Hypothalamus (tissue), 51 donors: Measurements from ENCODE around the gene SLC6A4.
A peak's percentile ranks its signal among the peaks of the same experiment; 100 is the strongest.

Experiments used
- DNase-seq, 51 donors: peaks; one replicate each; lab custom pipeline; 2025; lab: John Stamatoyannopoulos, UW

SLC6A4 gene

DNA sequence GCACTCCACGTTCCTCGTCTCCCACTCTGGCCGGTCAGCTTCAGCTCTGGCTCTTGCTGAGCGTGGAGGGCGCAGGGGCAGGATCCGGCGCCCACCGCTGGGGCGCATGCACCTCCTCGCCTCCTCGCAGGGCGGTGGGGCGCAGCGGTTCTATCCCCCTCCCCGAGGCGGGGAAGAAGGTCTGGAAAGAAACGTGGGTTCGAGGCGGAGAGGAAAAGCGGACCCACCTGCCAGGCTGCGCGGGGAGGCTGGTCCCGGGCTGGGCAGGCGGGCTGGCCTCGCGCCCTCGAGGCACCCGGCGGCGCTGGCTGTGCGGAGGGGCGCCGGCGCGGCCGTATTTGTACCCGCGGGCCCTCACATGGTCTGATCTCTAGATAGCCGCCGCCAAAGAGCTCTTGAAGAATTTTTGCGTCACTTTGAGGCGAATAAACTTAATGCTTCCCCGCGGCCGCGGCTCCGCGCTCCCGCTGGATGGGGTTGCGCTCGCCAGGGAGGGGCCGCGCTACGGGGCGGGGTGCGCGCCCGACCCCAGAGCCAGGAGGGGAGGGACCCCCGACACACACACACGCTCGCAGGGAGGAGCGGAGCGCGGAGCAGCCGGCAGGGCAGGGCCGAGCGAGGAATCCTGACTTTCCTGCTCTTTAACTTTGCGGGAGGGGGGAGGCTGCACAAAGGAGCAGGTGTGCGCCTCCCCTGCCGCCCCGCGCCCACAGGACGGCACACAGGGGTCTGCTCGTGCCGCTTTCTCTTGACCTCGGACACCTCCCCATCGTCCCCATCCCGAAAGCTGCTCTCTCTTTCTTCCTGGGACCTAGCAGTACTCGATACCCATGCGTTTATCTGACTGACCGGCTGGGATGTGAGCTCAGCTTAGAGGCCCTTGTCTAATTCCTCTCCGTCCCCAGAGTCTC, at the start of gene SLC6A4:
Gene SLC6A4 (minus strand): TSS at position 312 of the 911 bp plus-strand sequence. CDS start 13,739 bp downstream, outside the sequence.
- no peak for DNase-seq

DNA sequence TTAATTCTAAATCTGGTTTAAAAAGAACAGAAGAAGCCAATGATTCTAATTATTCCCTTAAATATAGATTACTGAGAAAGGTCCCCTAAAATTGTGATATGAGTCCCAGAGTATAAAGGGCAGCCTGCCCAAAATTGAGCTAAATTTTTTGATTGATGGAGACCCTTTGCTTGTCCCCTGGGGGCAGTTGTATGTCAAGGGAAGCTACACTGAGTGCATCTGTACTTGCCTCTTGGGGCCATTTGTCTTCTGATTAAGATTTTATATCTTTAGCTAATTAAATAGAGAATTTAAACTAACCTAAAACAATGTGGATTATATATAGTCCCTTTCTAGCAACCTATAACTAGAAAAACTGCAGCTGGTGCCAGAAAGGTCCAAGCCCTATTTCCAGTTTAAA, 43.7 kb upstream of the SLC6A4 start:
- DNase-seq = no peak

DNA sequence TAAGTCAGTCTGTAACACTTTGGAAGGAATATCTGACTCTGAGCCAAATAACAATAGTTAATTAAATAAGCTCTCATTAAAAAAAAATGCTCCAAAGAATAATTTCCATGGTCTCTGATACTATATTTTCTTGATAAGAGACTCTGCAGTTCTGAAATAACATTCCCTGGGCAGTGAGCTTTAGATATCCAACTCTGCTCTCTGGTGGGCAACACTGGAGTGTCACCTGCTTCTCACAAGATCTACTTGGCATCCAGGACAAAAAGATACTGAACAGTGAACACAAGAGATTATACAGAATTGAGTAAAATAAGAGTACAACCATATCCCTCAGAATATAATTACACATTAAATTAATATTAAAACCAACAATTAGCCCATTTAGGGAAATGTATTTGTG, 42.5 kb upstream of the SLC6A4 start:
- peak in 5 of 51 donors; percentile 0 to 5 (median 2) for DNase-seq

DNA sequence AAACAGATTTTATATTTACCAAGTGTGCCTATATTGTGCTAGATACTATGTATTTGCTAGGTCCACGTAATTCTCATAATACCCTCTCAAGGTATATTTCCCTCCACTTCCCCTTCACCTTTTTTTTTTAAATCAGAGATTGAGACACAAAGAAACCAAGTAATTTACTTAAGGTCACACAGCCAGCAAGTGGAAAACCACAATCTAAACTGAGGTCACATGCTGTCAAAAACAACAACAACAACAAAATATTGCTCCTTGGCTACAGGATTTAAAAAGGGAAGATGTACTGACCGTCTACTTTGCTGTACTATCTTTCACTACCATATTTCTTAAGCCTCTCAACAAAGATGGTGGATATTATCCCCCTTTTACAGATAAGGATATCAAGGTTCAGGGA, 40.4 kb upstream of the SLC6A4 start:
- DNase-seq = no peak

DNA sequence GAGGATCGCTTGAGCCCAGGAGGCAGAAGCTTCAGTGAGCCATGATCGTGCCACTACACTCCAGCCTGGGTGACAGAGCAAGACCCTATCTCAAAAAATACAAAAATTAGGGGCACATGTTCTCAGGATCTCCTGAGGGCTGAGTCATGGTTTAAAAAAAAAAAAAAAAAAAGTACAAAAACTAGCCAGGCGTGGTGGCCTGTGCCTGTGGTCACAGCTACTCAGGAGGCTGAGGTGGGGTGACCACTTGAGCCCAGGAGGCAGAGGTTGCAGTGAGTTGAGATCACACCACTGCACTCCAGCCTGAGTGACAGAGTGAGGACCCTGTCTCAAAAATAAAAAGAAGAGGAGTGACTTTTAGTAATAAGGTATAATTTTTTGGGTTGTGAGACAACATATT, 39.4 kb upstream of the SLC6A4 start:
- DNase-seq = no peak

DNA sequence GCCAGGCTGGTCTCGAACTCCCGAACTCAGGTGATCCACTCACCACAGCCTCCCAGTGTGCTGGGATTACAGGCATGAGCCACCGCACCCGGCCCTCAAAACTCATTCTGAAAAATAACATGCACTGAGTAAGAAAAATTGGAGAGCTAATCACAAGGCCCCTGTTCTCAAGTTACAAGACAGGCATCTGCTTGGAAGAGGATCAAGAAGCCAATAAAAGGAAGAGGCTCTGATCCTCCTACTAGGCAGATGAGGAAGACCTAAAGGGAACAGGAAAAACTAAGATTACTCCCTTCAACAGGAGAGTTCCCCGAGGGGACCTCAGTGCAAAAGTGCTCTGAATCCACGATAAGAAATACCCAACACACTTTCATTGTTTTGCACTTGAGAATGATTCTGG, 37.9 kb upstream of the SLC6A4 start:
- no peak for DNase-seq

DNA sequence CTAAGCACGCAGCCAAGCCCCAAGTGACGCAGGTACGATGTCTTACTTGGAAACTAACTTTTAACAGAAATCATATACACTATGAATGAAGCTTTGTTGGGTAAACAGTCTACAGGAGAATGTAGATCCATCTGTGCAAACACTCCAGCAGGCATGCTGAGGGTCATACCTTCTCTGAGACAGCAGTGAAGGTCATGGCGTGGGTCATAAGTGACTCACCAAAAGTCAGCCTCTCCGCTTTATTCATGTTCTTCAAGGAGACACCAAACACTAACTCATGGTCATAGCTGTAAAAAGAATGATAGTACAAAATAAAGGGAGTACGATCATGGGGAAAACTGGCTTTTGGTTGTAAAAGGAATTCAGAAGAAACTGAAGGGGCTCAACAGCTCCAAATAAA, 35.6 kb upstream of the SLC6A4 start:
- DNase-seq = no peak

DNA sequence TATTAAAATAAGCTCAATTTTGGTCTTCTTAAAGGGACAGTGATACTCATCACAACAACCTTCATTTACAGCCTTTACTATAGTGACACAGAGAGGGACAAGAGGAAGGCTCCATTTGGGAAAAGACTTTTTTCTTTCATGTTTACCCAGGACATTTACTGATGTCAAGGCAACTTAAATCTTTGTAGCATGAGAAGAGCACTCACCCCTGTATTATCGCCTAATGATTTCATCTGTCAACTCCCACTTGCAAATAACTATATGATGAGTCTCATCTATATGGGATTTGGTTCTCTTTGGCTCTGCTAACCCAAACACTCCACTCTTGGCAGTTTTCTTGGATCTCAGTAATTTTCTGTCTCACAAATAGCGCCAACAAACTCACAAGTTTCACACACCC, 32.1 kb upstream of the SLC6A4 start:
- DNase-seq = no peak

DNA sequence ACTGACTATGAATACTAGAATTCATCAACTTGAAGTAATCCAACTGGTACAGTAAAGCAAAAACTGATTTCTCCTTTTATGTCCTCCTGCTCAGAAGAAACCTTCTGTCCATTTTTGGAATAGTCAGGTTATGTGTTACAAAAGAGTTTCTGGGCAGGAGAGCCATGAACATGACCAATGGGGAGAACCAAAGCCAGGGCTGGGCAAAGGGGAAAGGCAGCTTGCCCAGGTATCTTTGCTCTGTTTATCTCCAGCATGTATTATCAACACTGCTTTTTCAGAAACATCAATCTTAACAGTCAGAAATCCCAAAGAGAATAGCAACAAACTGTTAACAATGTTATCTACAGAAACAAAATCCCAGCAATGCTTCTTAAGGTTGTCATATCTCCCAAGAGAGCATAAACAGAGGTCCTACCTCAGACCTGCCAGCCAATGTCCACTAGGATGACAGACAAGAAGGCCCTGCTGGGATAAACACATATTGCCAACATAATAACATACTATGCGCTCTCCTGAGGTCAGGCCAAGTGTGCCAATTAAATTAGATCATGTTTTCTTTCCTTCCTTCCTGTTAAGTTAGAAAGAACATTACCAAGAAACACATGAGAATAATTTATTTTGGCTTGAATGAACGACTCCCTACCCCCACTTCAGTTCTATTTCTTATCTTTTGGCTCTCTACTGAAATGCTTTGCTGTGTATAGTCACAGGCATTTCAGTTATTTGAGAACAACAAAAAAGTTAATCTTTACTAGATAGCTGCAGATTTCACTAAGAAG, 28.2 kb upstream of the SLC6A4 start:
- no peak for DNase-seq

DNA sequence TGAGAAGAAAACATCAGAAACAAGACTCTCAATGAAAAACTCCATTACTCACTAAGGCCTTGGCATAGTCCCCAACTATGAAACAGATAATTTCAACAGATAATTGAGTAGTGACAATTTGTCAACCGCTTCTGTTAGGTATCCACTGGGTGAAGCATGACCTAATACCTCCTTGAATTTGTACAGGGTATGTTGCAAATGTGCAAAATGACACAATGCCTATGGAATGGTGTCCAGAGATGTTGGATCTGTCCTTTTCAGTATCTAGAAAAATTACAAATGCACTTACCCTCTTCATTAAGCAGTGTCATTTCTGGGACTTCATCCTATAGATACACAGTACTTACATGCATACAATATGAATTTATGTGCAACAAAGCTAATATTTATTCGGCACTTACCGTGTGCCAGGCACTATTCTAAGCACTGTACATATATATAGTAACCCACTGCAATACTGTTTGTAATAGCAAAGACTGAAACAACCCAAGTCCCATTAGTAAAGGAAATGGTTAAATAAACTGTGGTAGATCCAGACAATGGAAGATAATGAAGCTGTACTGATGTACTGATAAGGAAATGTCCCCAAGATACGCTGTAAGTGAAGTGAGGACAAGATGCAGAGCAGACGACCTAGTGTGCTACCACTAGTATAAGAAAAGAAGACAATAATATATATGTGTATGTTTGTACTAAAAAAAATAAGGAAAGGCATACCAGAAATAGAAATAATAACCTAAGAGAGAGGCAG, 21.4 kb upstream of the SLC6A4 start:
- no peak for DNase-seq

DNA sequence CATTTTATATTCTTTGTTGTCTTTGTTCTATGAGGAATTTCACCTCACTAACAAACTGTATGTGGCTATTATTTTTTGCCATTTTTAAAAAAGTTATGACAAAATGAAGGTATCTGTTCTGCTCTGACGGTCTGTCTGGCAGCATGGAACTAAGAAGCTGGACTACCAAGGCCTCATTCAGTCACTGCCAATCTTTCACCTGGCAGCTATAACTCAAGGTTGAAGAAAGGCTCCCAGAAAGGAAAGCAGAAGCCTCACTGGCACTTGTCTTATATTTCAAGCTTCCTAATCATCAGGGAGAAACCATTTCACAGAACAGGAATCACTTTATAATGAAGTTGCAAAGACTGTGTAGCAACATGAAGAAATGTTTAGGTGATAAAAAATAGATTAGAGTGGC, 18.7 kb upstream of the SLC6A4 start:
- no peak for DNase-seq

DNA sequence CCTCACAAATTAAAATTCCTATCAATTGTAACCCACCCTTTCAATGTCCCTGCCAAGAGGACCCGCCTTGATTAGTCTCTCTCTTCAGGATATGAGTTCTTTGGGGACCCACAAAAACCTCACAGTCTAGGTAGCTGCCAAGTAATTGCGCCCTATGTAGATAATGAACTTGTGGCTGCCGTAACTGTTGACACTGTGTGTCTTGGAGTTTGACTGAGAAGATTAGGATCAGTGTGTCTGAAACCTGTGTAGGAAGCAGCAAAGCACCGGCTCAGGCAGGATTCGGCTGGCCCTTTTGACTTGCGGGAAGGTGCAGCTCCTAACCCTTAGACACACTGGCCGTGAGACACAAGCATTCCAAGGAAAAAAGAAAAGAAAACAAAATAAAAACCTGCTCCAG, 17.8 kb upstream of the SLC6A4 start:
- no peak for DNase-seq

DNA sequence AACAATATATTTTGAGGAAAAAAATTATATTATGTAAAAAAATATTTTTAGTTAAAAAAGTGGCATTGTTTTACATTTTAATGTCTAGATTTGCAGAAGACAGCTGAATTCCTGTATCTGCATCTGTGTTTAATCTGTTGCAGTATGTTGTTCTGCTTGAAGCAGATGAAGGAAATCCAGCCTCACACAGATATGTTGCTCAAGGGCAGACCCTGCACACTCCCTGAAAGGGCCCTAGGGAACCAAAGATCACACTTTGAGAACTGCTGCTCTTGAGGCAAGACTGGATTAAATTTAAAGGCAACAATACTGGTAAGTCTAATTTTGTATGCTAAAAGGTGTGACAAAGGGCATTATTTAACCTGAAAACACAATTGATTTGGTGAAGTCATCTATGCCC, 16.4 kb upstream of the SLC6A4 start:
- DNase-seq = no peak

DNA sequence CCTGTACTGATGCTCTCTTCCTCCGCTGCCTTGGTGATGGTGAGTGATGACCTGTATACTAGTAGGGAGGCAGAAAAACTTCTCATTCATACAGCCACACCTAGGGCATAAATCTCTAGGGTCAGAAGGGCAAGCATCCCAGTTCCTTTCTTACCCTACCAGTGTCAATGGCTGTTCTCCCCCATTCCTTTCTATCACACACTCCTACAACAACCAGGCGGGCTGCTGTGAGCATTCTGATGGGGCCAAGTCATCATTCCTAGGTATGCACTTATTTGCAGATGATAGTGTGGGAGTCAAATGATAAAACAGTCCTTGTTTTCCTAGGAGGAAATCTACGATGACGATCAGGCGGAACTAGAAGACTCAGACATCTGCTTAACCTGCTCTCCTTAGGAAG, 14.0 kb upstream of the SLC6A4 start:
- DNase-seq = no peak

DNA sequence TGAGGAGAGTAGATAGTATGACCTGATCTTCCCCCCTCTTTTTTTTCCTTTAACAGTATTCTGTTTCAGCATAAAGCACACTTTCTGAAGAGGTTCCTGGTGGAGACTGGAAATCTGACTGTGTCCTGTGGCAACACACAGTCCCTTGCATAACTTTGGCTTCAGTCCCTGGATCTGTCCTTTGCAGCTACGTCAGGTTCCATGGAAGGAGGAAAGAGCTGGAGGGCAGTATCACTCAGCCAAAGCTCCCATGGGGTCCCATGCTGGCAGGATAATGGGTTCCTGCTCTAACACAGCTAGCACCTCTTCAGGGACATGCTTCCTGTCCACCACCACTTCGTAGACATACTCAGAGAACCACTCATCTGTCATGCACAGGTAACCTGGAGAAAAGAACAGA, 13.3 kb upstream of the SLC6A4 start:
- DNase-seq = no peak

DNA sequence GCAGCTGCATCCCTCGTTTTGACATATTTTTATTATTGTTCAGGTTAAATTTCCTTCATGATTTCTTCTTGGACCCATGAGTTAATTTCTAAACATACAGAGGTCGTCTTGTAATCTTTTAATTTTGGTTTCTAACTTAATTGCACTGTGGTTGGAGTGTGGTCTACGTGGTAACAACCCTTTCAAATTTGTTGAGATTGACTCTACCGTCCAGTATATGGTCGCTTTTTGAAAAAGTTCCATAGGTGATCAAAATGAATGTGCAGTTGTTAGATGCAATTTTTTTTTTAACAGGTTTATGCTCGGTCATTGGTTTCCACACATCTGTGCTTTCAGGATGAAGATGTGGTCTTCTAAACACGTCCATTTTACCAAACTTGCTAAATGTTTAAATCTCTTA, 11.0 kb upstream of the SLC6A4 start:
- DNase-seq = no peak

DNA sequence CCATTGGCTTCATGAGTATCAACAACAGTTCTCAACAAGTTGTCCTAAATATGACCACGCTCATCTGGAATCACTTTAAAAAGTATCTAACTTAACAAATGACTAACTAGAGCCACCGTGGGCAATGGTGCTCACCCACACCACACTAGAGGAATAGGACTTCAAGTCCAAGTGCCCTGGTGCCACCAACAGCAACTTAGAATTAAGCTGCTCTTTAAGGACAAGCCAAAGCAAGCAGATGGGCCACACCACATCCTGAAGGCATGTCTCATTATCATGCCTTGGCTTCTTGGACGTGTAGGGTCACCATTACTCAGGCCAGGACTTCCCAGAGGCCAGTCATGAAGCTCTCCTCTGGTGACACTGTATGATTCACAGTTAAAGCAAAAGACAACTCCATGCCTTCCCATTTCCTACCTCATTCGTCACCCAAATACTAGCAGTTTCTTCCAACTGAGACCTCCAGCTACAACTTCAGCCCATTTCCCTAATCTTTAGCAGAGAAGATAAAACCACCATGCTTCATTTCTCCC, 9.4 kb upstream of the SLC6A4 start:
- DNase-seq = no peak

DNA sequence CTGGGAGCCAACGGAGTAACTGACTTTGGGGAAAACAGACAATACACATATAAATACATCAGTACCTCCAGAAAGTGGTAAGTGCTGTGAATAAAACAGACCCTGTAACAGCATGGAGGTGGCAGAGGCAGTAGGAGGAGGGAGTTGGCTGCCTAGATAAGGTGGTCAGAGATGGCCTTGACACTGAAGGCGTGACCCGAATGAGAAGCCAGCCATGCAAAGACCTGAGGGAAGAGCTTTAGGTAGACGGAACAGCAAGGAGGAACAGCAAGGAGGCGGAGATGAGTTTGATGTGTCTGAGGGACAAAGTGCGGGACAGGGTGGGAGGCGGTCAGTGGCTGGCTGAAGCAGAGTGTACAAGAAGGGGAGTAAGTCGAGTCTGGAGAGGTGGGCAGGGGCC, 8.1 kb upstream of the SLC6A4 start:
- no peak for DNase-seq

DNA sequence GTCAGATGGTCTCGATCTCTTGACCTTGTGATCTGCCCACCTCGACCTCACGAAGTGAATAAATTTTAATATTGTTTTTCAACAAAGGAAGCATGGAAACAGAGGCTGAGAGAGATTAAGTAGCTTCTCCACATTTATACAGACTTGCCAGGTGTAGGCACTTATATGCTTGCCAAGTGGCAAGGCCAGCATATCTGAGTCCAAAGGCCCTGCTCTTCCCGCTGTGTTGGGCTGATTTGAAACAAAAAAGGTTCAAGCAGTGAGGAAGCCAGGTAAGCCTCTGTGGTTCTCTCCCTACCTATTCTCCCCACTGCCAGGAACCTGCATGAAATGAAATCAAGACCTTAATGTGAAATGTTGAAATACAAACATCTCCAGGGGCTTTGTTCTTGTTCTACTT, 7.5 kb upstream of the SLC6A4 start:
- DNase-seq = no peak

DNA sequence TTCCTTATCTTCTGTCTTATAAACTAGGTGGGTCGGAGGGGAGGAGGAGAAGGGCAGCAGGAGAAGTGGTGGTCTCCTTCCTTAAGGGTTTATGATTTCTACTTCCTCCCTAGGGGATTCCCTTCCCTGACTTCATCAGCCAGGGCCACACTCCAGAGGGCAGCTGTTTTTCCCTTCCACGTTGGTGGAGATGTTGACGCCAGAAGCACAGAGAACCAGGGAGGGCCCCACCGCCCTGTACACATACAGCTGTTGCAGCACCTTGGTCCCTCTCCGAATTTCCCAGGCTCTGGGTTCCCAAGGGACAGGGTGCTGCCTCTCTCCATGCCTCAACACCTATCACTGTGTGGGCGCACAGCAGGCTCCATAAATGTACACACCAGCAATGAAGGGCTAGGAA, 5.6 kb upstream of the SLC6A4 start:
- no peak for DNase-seq

DNA sequence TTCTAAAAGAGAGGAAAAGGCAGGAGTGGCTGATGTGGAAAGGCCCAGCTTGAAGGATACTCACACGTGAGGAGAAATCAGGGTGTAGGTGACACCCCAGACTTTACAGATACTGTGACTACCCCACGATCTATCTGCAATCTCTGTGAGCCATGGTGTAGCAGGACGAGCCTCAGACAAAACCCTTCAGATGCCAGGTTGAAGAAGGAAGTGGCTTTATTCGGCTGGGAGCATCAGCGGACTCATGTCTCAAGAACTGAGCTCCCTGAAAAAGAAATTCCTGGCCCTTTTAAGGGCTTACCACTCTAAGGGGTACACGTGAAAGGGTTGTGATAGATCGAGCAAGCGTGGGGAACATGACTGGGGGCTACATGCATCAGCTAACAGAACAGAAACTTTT, 4.7 kb upstream of the SLC6A4 start:
- DNase-seq = no peak
